ENCODE data around the gene MALRD1. TPM values are rescaled to one million over a fixed set of nuclear protein-coding genes. Genes with fewer than 3 reads are reported as not detected.
"Not testable (repeated sequence)": the region's sequence is repeated elsewhere in the genome, so short reads cannot be mapped to it uniquely, and the experiment has no call there.

The MALRD1 gene
- total and polyA plus RNA-seq, 2 donors (not counting 1 experiment from before 2014, with no cell fraction given): 0.62 to 1.7 TPM

- H3K27ac ChIP-seq (ENCODE audit: insufficient read depth, low read length): no peak overlapping the region
- TF ChIP-seq, protein P1, sequence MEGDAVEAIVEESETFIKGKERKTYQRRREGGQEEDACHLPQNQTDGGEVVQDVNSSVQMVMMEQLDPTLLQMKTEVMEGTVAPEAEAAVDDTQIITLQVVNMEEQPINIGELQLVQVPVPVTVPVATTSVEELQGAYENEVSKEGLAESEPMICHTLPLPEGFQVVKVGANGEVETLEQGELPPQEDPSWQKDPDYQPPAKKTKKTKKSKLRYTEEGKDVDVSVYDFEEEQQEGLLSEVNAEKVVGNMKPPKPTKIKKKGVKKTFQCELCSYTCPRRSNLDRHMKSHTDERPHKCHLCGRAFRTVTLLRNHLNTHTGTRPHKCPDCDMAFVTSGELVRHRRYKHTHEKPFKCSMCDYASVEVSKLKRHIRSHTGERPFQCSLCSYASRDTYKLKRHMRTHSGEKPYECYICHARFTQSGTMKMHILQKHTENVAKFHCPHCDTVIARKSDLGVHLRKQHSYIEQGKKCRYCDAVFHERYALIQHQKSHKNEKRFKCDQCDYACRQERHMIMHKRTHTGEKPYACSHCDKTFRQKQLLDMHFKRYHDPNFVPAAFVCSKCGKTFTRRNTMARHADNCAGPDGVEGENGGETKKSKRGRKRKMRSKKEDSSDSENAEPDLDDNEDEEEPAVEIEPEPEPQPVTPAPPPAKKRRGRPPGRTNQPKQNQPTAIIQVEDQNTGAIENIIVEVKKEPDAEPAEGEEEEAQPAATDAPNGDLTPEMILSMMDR (conservative IDR thresholded peaks at IDR 0.05 in 1 of 2, IDR thresholded peaks at IDR 0.05 in 1 of 2; ENCODE audit: low read depth in 1 of 2, low read length in 2 of 2): no peak
- TF ChIP-seq EZH2 (IDR thresholded peaks at IDR 0.05; ENCODE audit: low read length, missing control alignments): no peak
- H3K79me2 ChIP-seq (ENCODE audit: control insufficient read depth, insufficient read depth, low read length): no peaks in the 10 kb centered on the region
Observed at GRCh38 chr10:19505320-19506312, 457.0 kb downstream of the MALRD1 start.

DNA sequence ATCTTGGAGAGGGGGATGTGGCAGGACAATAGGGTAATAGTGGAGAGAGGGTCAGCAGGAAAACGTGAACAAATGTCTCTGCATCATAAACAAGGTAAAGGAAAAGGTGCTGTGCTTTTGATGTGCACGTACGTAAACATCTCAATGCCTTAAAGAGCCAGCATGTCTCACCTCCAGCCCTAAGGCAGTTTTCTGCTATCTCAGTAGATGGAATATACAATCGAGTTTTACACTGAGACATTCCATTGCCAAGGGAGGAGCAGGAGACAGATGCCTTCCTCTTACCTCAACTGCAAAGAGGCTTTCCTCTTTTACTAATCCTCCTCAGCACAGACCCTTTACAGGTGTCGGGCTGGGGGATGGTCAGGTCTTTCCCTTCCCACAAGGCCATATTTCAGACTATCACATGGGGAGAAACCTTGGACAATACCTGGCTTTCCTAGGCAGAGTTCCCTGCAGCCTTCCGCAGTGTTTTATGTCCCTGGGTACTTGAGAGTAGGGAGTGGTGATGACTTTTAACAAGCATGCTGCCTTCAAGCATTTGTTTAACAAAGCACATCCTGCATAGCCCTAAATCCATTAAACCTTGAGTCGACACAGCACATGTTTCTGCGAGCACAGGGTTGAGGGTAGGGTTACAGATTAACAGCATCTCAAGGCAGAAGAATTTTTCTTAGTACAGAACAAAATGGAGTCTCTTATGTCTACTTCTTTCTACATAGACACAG is 461.6 kb downstream of the MALRD1 start:
- H3K27ac ChIP-seq (ENCODE audit: insufficient read depth, low read length); H3K9ac ChIP-seq (ENCODE audit: insufficient read depth, low read length); H3K9me3 ChIP-seq (ENCODE audit: control insufficient read depth, insufficient read depth, low read depth, low read length); H3K4me1 ChIP-seq (ENCODE audit: control insufficient read depth, extremely low read depth, insufficient read depth, low read length); H3K79me2 ChIP-seq (ENCODE audit: control insufficient read depth, insufficient read depth, low read length); H3K36me3 ChIP-seq (ENCODE audit: control insufficient read depth, insufficient read depth, low read length); DNase-seq (ENCODE audit: low read depth in 2 of 2); H3K27me3 ChIP-seq (ENCODE audit: control insufficient read depth, insufficient read depth, low read length); H3K4me2 ChIP-seq (ENCODE audit: extremely low read depth, insufficient read depth, low read length); H3K4me3 ChIP-seq (replicated peaks in 1 of 4; ENCODE audit: control extremely low read depth in 1 of 4, insufficient read depth in 1 of 4, low read depth in 3 of 4, low read length in 4 of 4); H2AFZ ChIP-seq (ENCODE audit: low read length); H4K20me1 ChIP-seq (ENCODE audit: control insufficient read depth, extremely low read depth, insufficient read depth, low read length): not testable (repeated sequence)

More at GRCh38 chr10:19505320-19506312, 457.0 kb downstream of the MALRD1 start:
- DNase-seq (ENCODE audit: low read depth in 2 of 2): no peak
- H3K36me3 ChIP-seq (ENCODE audit: control insufficient read depth, insufficient read depth, low read length): no peaks in the 10 kb centered on the region
- no peak overlapping the region for H3K4me3 ChIP-seq (replicated peaks in 1 of 4; ENCODE audit: control extremely low read depth in 1 of 4, insufficient read depth in 1 of 4, low read depth in 3 of 4, low read length in 4 of 4)
- no peaks in the 10 kb centered on the region for H3K4me1 ChIP-seq (ENCODE audit: control insufficient read depth, extremely low read depth, insufficient read depth, low read length)
- no peaks in the 10 kb centered on the region for H3K9me3 ChIP-seq (ENCODE audit: control insufficient read depth, insufficient read depth, low read depth, low read length)
- H3K9ac ChIP-seq (ENCODE audit: insufficient read depth, low read length): no peak overlapping the region
- no peaks in the 10 kb centered on the region for H3K27me3 ChIP-seq (ENCODE audit: control insufficient read depth, insufficient read depth, low read length)
- no peak overlapping the region for H2AFZ ChIP-seq (ENCODE audit: low read length)
- H4K20me1 ChIP-seq (ENCODE audit: control insufficient read depth, extremely low read depth, insufficient read depth, low read length): no peaks in the 10 kb centered on the region
- no peak overlapping the region for H3K4me2 ChIP-seq (ENCODE audit: extremely low read depth, insufficient read depth, low read length)

- Histone ChIP-seq H3K27me3 (ENCODE audit: control insufficient read depth, insufficient read depth, low read length) (no peaks in the 10 kb centered on the region), H3K27ac (ENCODE audit: insufficient read depth, low read length) (no peak overlapping the region), H2AFZ (ENCODE audit: low read length) (no peak overlapping the region), H3K4me3 (replicated peaks in 1 of 4; ENCODE audit: control extremely low read depth in 1 of 4, insufficient read depth in 1 of 4, low read depth in 3 of 4, low read length in 4 of 4) (no peak overlapping the region), H3K4me1 (ENCODE audit: control insufficient read depth, extremely low read depth, insufficient read depth, low read length) (no peaks in the 10 kb centered on the region), H3K9ac (ENCODE audit: insufficient read depth, low read length) (no peak overlapping the region), H4K20me1 (ENCODE audit: control insufficient read depth, extremely low read depth, insufficient read depth, low read length) (no peaks in the 10 kb centered on the region), H3K4me2 (ENCODE audit: extremely low read depth, insufficient read depth, low read length) (no peak overlapping the region), H3K79me2 (ENCODE audit: control insufficient read depth, insufficient read depth, low read length) (no peaks in the 10 kb centered on the region), H3K36me3 (ENCODE audit: control insufficient read depth, insufficient read depth, low read length) (no peaks in the 10 kb centered on the region), H3K9me3 (ENCODE audit: control insufficient read depth, insufficient read depth, low read depth, low read length) (no peaks in the 10 kb centered on the region)
- no peak for TF ChIP-seq EZH2 (IDR thresholded peaks at IDR 0.05; ENCODE audit: low read length, missing control alignments)
- TF ChIP-seq, protein P1 (conservative IDR thresholded peaks at IDR 0.05 in 1 of 2, IDR thresholded peaks at IDR 0.05 in 1 of 2; ENCODE audit: low read depth in 1 of 2, low read length in 2 of 2): no peak
- DNase-seq (ENCODE audit: low read depth in 2 of 2): no peak
Observed at GRCh38 chr10:19518109-19518508, 469.5 kb downstream of the MALRD1 start.

Measured in fibroblast of lung (primary cell).